IMR-90 (cell line): Measurements from ENCODE around the gene FAM163A. TPM values are rescaled to one million over a fixed set of nuclear protein-coding genes. Genes with fewer than 3 reads are reported as not detected.

Source experiments
- ATAC-seq: fragments of 200-7000 bp; cut with Tn5 transposase; 2 replicates; pipeline ENCODE4 v1.9.1; 2020; ENCODE audit warnings: low read depth, mild to moderate bottlenecking, moderate library complexity
- BruUV-seq: library from RNA; stranded (reverse); fragments of 400-500 nt; replicated peaks from 2 replicates; lab custom pipeline; 2021; lab: Mats Ljungman, UMichigan
- CTCF ChIA-PET: fragments of 300-600 bp; formaldehyde crosslinking; extraction: SDS; loops from one replicate; lab custom pipeline; 2021; ENCODE audit warnings: antibody characterized with exemption; lab: Yijun Ruan, JAX
- POLR2A ChIA-PET: fragments of 300-600 bp; sonication (Branson Sonifier 250); formaldehyde crosslinking; loops from one replicate; lab custom pipeline; 2022; ENCODE audit warnings: antibody characterized with exemption; ENCODE audit not compliant: unreplicated experiment; lab: Charles Lee
- DNase-seq: peaks from one replicate; pipeline ENCODE4 v3.0.0; 2013
- H2AFZ ChIP-seq: replicated peaks from 2 replicates; pipeline ENCODE3; 2013; ENCODE audit warnings: low read length, mild to moderate bottlenecking; ENCODE audit not compliant: poor library complexity
- H2AK5ac ChIP-seq: 2 replicates; pipeline ENCODE4 v1.6.1; 2013; ENCODE audit warnings: low read depth, low read length, inconsistent platforms
- H2AK9ac ChIP-seq: replicated peaks from 2 replicates; pipeline ENCODE3; 2013; ENCODE audit warnings: mild to moderate bottlenecking, low read depth, low read length, moderate library complexity; ENCODE audit not compliant: poor library complexity
- H2BK120ac ChIP-seq: 2 replicates; pipeline ENCODE4 v1.6.1; 2013; ENCODE audit warnings: low read depth, low read length, inconsistent platforms
- H2BK15ac ChIP-seq: 3 replicates; pipeline ENCODE4 v1.6.1; 2013; ENCODE audit warnings: low read depth, low read length, inconsistent platforms
- H2BK20ac ChIP-seq: 2 replicates; pipeline ENCODE4 v1.6.1; 2013; ENCODE audit warnings: low read depth, mild to moderate bottlenecking, inconsistent platforms, low read length, moderate library complexity
- H2BK5ac ChIP-seq: 2 replicates; pipeline ENCODE4 v1.6.1; 2013; ENCODE audit warnings: mild to moderate bottlenecking, low read depth, low read length, inconsistent platforms; ENCODE audit not compliant: poor library complexity, severe bottlenecking
- H3K14ac ChIP-seq: replicated peaks from 2 replicates; pipeline ENCODE4 v1.6.1; 2013; ENCODE audit warnings: low read depth, low read length, inconsistent platforms
- H3K18ac ChIP-seq: 2 replicates; pipeline ENCODE4 v1.6.1; 2013; ENCODE audit warnings: low read depth, low read length, control low read depth
- H3K23ac ChIP-seq: 2 replicates; pipeline ENCODE4 v1.6.1; 2013; ENCODE audit warnings: low read depth, low read length, inconsistent platforms
- H3K27ac ChIP-seq: 2 replicates; pipeline ENCODE4 v1.5.1; 2013; ENCODE audit warnings: mild to moderate bottlenecking, control low read depth, low read length; ENCODE audit not compliant: insufficient read depth
- H3K27me3 ChIP-seq: 2 replicates; pipeline ENCODE4 v1.6.1; 2013; ENCODE audit warnings: low read length; ENCODE audit not compliant: control insufficient read depth, insufficient read depth
- H3K36me3 ChIP-seq: 2 replicates; pipeline ENCODE4 v1.6.1; 2013; ENCODE audit warnings: low read length, mixed read lengths; ENCODE audit not compliant: control insufficient read depth, insufficient read depth
- H3K4ac ChIP-seq: 2 replicates; pipeline ENCODE4 v1.6.1; 2013; ENCODE audit warnings: low read depth, low read length, inconsistent platforms
- H3K4me1 ChIP-seq: 2 replicates; pipeline ENCODE4 v1.6.1; 2013; ENCODE audit warnings: low read length, mixed read lengths; ENCODE audit not compliant: control insufficient read depth, insufficient read depth
- H3K4me2 ChIP-seq: 2 replicates; pipeline ENCODE4 v1.6.1; 2013; ENCODE audit warnings: low read depth, mild to moderate bottlenecking, control low read depth, low read length, moderate library complexity
- H3K4me3 ChIP-seq: 2 replicates; pipeline ENCODE4 v1.5.1; 2013; ENCODE audit warnings: low read depth, mild to moderate bottlenecking, control low read depth, low read length, moderate library complexity; ENCODE audit not compliant: insufficient read depth
- H3K56ac ChIP-seq: 2 replicates; pipeline ENCODE4 v1.6.1; 2013; ENCODE audit warnings: low read length, inconsistent platforms; ENCODE audit not compliant: insufficient read depth; ENCODE audit errors: extremely low read depth
- H3K79me1 ChIP-seq, 2 experiments: 2 replicates each; pipeline ENCODE4 v1.6.1; 2013; ENCODE audit warnings: low read length in 2 of 2, inconsistent platforms in 1 of 2, low read depth in 1 of 2
- H3K9ac ChIP-seq: 2 replicates; pipeline ENCODE4 v1.6.1; 2013; ENCODE audit warnings: low read depth, low read length, control low read depth
- H3K9me1 ChIP-seq: 2 replicates; pipeline ENCODE4 v1.6.1; 2013; ENCODE audit warnings: low read length, inconsistent platforms; ENCODE audit not compliant: insufficient read depth
- H3K9me3 ChIP-seq: 2 replicates; pipeline ENCODE4 v1.6.1; 2013; ENCODE audit warnings: low read length; ENCODE audit not compliant: control insufficient read depth, insufficient read depth
- H4K20me1 ChIP-seq: 2 replicates; pipeline ENCODE4 v1.6.1; 2013; ENCODE audit warnings: low read length, inconsistent platforms; ENCODE audit not compliant: insufficient read depth
- H4K5ac ChIP-seq: 2 replicates; pipeline ENCODE4 v1.6.1; 2013; ENCODE audit warnings: mild to moderate bottlenecking, low read depth, low read length, control low read depth
- H4K8ac ChIP-seq, 2 experiments: 2 replicates each; pipeline ENCODE4 v1.6.1; 2013; ENCODE audit warnings: low read depth in 2 of 2, low read length in 2 of 2, control low read depth in 1 of 2, inconsistent platforms in 1 of 2
- H4K91ac ChIP-seq: 2 replicates; pipeline ENCODE4 v1.6.1; 2013; ENCODE audit warnings: low read depth, low read length, inconsistent platforms; ENCODE audit not compliant: insufficient read depth
- MAZ ChIP-seq: IDR thresholded peaks from 2 replicates; pipeline ENCODE4 v1.6.1; 2012; ENCODE audit warnings: low read depth, mild to moderate bottlenecking, low read length, improper control_type of control experiment, moderate library complexity, borderline replicate concordance
- WGBS, 2 experiments: methylation state at CpG; one replicate each; pipeline versions ENCODE4 v1.1.5 to v1.1.7; 2013; ENCODE audit warnings: missing lambda C conversion rate in 2 of 2; ENCODE audit not compliant: insufficient read length in 1 of 2; ENCODE audit errors: extremely low coverage in 2 of 2; 5-methylcytosine and 5-hydroxymethylcytosine counted together
- dilution Hi-C: fragments of 300-500 bp; cut with HindIII; formaldehyde crosslinking; loops from one replicate; pipeline ENCODE4 v1.14.3; 2018; ENCODE audit warnings: low sequenced_read_pairs; ENCODE audit not compliant: unreplicated experiment
- in situ Hi-C: fragments of 300-500 bp; cut with MboI; formaldehyde crosslinking; loops from 3 replicates; pipeline ENCODE4 v1.14.3; 2019; ENCODE audit warnings: low sequenced_read_pairs, inconsistent platforms, mixed read lengths
- intact Hi-C: fragments of 100-400 bp; cut with micrococcal nuclease; formaldehyde crosslinking; loops from 2 replicates; pipeline ENCODE4 v1.10.0; 2022
- polyA plus RNA-seq, 3 experiments: library from polyadenylated mRNA; depleted of rRNA; stranded (reverse); fragments of >200 nt; gene quantifications; 2 replicates each; pipeline ENCODE4 v1.2.3, GENCODE V29; 2012; ENCODE audit warnings: low replicate concordance in 1 of 3
- total RNA-seq: library from RNA; depleted of rRNA; stranded (reverse); fragments of >200 nt; gene quantifications from 2 replicates; pipeline ENCODE4 v1.2.3, GENCODE V29; 2012
- TF ChIP-seq, protein P1 (sequence below): fragments of 150-350 bp; IDR thresholded peaks from 2 replicates; pipeline ENCODE4 v1.6.1; 2017; ENCODE audit warnings: mild to moderate bottlenecking, antibody characterized with exemption, low read length, low read depth
- TF ChIP-seq, protein P2 (sequence below): fragments of 150-350 bp; IDR thresholded peaks from 2 replicates; pipeline ENCODE4 v1.6.1; 2016; ENCODE audit warnings: low read depth, mild to moderate bottlenecking, low read length, moderate library complexity, borderline replicate concordance

The FAM163A gene
- total and polyA plus RNA-seq, 2 of the 4 experiments (the other 2 are of a cell fraction), result not detected

DNA sequence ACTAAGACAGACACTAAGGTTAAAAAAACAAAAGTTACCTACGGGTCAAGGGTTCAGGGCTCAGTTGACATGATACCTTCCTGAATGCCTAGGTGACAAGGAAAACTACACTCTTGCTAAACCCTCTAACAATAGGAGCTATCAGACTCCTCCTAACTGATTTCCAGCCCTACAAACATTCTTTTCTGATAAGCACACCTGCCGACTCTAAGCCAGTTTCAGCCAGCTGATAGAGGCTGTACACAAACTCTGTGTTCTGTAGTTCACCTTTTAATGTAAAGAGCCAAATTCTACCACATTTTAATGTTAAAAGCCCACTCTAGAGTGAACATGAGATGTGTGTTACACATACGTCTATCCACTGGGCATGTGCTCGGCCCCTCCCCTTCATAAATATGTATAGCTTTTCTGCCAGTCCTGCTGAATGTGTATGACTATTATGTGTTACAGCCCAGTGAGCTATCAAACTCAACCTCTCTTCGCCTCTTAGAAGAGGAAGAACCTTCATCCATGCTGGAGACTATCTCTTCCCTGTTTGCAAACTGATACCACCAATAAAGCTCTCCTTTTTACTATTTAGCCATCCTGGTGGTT lies 40.0 kb upstream of the FAM163A start:
- Histone ChIP-seq H3K56ac (no peak overlapping the region), H2BK20ac (no peak overlapping the region), H2BK120ac (no peak overlapping the region), H3K9me3 (no peaks in the 10 kb centered on the region), H4K20me1 (no peaks in the 10 kb centered on the region), H2BK15ac (no peak overlapping the region), H2AK5ac (no peak overlapping the region), H3K79me1 (no peaks in the 10 kb centered on the region), H2AFZ (no peak overlapping the region), H3K9ac (no peak overlapping the region), H2BK5ac (no peak overlapping the region), H3K27me3 (peaks cover 14% of the 10 kb centered on the region), H3K18ac (no peak overlapping the region), H4K8ac (no peak overlapping the region), H3K4ac (no peak overlapping the region), H3K23ac (no peak overlapping the region), H3K4me1 (no peaks in the 10 kb centered on the region), H4K91ac (no peak overlapping the region), H3K4me2 (no peak overlapping the region), H3K4me3 (no peak overlapping the region), H3K9me1 (no peaks in the 10 kb centered on the region), H4K5ac (no peak overlapping the region), H3K36me3 (no peaks in the 10 kb centered on the region), H3K27ac (no peak overlapping the region), H2AK9ac (no peak overlapping the region), H3K14ac (no peak overlapping the region)
- no TSS peak for BruUV-seq
- intact Hi-C loops (loop anchor here (10.0 kb wide), 1 partner anchor 452 kb away; the partner anchor contains the start of gene QSOX1), dilution Hi-C loops (no loop called here), in situ Hi-C loops (loop anchor here (25.0 kb wide), 1 partner anchor 459 kb away; the partner anchor contains the start of gene QSOX1)
- ChIA-PET CTCF (interaction anchor here (5.2 kb wide), 1 partner anchor 113 kb away, joined by 104 read pairs; no protein-coding TSS in a partner anchor), POLR2A (no interaction called here)
- DNase-seq (no peak), ATAC-seq (no peak)
- no CpG with 5 or more reads among the region's 5 CpGs for WGBS, 2 experiments
- TF ChIP-seq MAZ, result no peak
- TF ChIP-seq, protein P1, sequence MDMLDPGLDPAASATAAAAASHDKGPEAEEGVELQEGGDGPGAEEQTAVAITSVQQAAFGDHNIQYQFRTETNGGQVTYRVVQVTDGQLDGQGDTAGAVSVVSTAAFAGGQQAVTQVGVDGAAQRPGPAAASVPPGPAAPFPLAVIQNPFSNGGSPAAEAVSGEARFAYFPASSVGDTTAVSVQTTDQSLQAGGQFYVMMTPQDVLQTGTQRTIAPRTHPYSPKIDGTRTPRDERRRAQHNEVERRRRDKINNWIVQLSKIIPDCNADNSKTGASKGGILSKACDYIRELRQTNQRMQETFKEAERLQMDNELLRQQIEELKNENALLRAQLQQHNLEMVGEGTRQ, result no peak
- TF ChIP-seq, protein P2, sequence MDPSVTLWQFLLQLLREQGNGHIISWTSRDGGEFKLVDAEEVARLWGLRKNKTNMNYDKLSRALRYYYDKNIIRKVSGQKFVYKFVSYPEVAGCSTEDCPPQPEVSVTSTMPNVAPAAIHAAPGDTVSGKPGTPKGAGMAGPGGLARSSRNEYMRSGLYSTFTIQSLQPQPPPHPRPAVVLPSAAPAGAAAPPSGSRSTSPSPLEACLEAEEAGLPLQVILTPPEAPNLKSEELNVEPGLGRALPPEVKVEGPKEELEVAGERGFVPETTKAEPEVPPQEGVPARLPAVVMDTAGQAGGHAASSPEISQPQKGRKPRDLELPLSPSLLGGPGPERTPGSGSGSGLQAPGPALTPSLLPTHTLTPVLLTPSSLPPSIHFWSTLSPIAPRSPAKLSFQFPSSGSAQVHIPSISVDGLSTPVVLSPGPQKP, result no peak
